Adipocyte (in vitro differentiated cells): ENCODE results near the gene TAF10.

Source experiments
- DNase-seq: peaks from one replicate; pipeline ENCODE4 v3.0.0-alpha.2; 2015; ENCODE audit warnings: low read depth
- H3K27me3 ChIP-seq: replicated peaks from 2 replicates; pipeline ENCODE4 v1.7.0; 2013; ENCODE audit warnings: mild to moderate bottlenecking, low read length, moderate library complexity; ENCODE audit not compliant: control insufficient read depth, insufficient read depth
- H3K36me3 ChIP-seq: 2 replicates; pipeline ENCODE4 v1.7.0; 2013; ENCODE audit warnings: low read length, mild to moderate bottlenecking, moderate library complexity; ENCODE audit not compliant: control insufficient read depth, insufficient read depth, severe bottlenecking
- H3K4me1 ChIP-seq: 2 replicates; pipeline ENCODE4 v1.7.0; 2013; ENCODE audit warnings: mild to moderate bottlenecking, low read length, moderate library complexity; ENCODE audit not compliant: control insufficient read depth, insufficient read depth
- H3K4me3 ChIP-seq: 2 replicates; pipeline ENCODE4 v1.7.0; 2013; ENCODE audit warnings: mild to moderate bottlenecking, low read length, moderate library complexity
- H3K9ac ChIP-seq: 2 replicates; pipeline ENCODE4 v1.7.0; 2013; ENCODE audit warnings: mild to moderate bottlenecking, low read length, moderate library complexity
- H3K9me3 ChIP-seq: 2 replicates; pipeline ENCODE4 v1.7.0; 2013; ENCODE audit warnings: mild to moderate bottlenecking, low read length, moderate library complexity; ENCODE audit not compliant: control insufficient read depth

The TAF10 gene

DNA sequence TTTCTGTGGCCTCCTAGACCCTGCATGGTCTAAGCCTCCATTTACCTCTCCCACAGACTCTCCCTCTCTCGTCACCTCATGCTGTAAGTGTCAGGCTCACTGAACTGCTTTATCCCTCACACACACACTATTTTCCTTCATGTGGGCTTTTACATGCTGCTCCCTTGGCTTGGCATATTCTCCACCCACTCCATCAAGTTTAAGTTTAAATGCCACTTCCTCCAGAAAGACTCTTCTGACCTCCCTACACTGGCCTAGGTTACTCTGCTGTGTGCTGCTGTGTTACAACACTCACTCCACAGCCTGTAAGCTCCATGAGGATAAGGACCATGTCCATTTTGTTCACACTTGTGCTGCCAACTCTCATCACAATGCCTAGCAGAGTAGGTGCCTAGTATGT, 41.1 kb upstream of the TAF10 start:
- Histone ChIP-seq H3K9me3 (no peaks in the 10 kb centered on the region), H3K36me3 (no peaks in the 10 kb centered on the region), H3K27me3 (peaks cover 46% of the 10 kb centered on the region), H3K9ac (no peak overlapping the region), H3K4me1 (no peaks in the 10 kb centered on the region), H3K4me3 (no peak overlapping the region)
- DNase-seq = no peak

DNA sequence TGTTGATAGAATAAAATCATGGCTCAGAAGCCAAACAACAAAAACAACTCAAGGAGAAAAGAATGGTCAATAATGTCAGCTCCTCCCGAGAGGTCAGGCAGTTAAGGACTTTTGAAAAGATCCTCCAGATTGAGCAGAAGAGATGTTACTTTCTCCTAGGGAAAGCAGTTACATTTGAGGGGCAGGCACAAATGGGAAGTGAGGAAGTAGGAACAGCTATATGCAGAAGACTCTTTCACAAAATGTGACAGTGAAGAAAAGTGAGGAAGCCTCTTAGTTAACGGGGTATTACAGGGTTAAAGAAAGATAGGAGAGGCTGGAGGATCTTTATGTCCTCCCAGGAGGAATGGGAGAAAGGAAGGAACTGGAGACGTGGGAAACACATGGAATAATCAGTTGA, 40.2 kb upstream of the TAF10 start:
- H3K9me3 ChIP-seq = no peaks in the 10 kb centered on the region
- peaks cover 46% of the 10 kb centered on the region for H3K27me3 ChIP-seq
- H3K9ac ChIP-seq = no peak overlapping the region
- H3K4me1 ChIP-seq = no peaks in the 10 kb centered on the region
- H3K36me3 ChIP-seq = no peaks in the 10 kb centered on the region
- no peak for DNase-seq
- H3K4me3 ChIP-seq = no peak overlapping the region

DNA sequence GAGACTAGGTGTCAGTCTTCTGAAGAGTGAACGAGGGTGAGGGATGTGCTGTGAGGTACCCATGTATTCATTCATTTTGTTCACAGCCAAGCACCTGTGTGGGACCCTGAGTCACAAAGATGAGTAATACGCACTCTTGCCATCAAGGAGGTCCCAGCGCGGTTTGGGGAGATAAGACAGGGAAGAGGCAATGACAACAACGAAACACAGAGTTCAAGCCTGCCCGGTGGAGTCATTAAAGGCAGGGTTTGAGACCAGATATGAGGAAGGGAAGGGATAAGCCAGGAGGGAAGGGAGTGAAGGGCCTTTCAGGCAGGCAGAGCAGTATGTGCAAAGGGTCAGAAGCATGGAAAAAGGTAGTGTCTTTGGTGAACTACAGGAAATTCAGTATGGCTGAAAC, 39.0 kb upstream of the TAF10 start:
- Histone ChIP-seq H3K36me3 (no peaks in the 10 kb centered on the region), H3K4me3 (no peak overlapping the region), H3K9me3 (no peaks in the 10 kb centered on the region), H3K27me3 (peaks cover 46% of the 10 kb centered on the region), H3K4me1 (peaks cover 9% of the 10 kb centered on the region), H3K9ac (no peak overlapping the region)
- no peak for DNase-seq

DNA sequence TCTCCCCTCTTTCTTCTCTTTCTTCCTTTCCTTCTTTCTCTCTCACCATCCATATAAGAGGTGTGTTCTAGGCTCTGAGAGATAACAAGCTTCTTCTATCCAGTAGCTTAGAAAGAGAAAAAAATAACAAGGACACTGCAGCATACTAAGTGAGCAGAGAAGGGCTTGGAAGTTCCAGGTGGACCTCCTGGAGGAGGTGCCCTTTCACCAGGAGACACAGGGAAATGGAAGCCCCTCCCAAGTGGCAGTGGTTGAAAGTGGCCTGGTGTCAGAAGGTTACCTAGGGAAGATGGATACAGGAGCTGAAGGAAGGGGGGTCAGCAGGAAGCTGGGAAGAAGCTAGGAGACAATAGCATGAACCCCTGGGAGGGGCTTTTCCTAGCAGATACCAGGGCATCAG, 38.1 kb upstream of the TAF10 start:
- no peaks in the 10 kb centered on the region for H3K36me3 ChIP-seq

DNA sequence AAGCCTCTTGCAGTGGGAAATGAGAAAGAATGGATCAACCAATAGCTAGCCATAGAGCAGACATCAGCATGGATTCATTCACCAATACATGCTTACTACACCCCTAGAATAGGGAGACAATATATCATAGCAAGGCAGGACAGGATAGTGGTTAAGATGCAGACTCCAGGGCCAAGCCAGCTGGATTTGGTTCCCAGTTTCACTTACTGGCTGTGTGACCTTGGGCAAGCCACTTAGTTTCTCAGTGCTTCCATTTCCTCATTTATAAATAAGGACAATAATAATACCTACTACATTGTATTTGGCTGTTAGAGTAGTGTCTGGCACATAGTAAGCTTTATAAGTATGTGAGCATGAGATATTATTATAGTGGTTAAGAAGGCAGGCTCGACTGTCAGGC, 36.5 kb upstream of the TAF10 start:
- H3K36me3 ChIP-seq = no peaks in the 10 kb centered on the region
- peaks cover 52% of the 10 kb centered on the region for H3K27me3 ChIP-seq
- H3K9ac ChIP-seq = no peak overlapping the region
- peaks cover 12% of the 10 kb centered on the region for H3K4me1 ChIP-seq
- DNase-seq = no peak
- H3K4me3 ChIP-seq = no peak overlapping the region
- no peaks in the 10 kb centered on the region for H3K9me3 ChIP-seq

More for the DNA sequence above, 38.1 kb upstream of the TAF10 start:
- no peaks in the 10 kb centered on the region for H3K9me3 ChIP-seq
- peaks cover 12% of the 10 kb centered on the region for H3K4me1 ChIP-seq
- peaks cover 52% of the 10 kb centered on the region for H3K27me3 ChIP-seq
- no peak for DNase-seq
- H3K4me3 ChIP-seq = no peak overlapping the region
- H3K9ac ChIP-seq = no peak overlapping the region

DNA sequence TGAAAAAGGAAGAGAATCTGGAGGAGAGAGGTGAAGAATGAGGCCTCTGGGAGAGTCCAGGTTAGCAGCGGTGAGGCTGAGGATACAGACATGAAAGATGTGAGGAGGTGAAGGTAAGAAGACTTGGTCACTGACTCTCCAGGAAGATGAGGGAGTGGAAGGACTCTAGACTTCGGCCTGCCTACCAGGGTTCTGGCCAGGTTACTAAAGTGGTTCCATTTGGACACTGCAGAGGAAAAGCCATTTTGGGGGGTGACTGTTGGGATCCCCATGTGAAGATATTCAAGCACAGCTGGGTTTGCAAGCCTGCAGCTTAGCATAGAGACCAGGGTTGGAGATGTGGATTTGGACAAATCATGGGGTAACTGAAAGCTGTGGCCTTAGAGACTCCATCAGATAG, 35.8 kb upstream of the TAF10 start:
- H3K9me3 ChIP-seq = no peaks in the 10 kb centered on the region
- no peaks in the 10 kb centered on the region for H3K36me3 ChIP-seq
- peaks cover 59% of the 10 kb centered on the region for H3K27me3 ChIP-seq
- peaks cover 12% of the 10 kb centered on the region for H3K4me1 ChIP-seq
- H3K4me3 ChIP-seq = no peak overlapping the region
- H3K9ac ChIP-seq = no peak overlapping the region
- no peak for DNase-seq

DNA sequence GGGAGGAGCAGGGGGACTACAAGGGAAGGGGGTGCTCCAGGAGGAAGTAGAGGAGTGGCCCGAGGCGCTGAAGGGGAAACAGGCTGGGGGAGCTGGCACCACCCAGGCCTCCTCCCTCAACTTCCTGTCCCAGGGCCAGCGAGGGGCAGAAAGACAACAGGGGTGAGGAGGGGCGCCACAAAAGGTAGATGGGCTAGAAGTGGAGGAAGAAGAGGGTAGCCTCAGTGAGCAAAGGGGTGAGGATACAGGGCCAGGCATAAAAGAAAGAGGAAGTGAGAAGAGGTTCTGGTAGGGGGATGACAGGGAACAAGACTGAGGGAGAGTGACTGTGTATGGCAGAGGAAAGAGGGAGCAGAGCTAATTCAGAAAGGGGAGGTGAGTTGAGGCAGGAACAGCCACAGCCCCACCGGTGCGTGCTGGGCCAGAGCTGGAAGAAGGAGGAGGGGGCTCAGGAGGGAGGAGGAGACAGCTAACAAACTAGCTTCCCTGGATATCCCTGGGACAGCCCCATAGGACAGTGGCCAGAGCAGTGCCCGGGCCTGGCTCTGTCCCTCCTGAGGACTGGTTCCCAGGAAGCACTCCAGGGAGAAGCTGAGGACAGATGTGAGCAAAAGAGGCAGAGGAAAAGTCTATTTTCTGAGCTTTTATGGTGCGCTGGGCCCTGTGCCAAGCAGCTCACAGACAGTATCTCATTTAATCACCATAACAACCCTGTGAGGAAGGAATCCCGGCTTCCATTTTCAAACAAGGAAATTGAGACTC, 35.1 kb upstream of the TAF10 start:
- DNase-seq = peak; percentile 50
- Histone ChIP-seq H3K36me3 (no peaks in the 10 kb centered on the region), H3K4me1 (peaks cover 12% of the 10 kb centered on the region), H3K27me3 (peaks cover 58% of the 10 kb centered on the region), H3K9me3 (no peaks in the 10 kb centered on the region), H3K4me3 (no peak overlapping the region), H3K9ac (no peak overlapping the region)

DNA sequence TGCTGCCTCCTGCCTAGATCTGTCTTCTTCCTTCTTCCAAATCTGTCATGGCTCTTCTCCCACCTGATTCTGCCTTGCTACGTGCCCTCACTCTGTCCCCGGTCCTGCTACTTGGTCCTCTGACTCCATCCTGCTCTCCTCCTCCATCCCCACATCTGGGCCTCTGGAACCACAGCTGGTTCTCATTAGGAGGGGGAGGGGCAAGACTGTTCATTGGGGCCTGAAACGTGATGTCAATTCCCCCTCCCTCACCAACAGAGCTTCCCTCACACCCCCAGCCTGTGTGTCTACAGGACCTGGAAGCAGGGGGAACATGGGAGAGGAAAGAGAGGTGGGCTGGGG, 34.5 kb upstream of the TAF10 start:
- H3K36me3 ChIP-seq = no peaks in the 10 kb centered on the region

DNA sequence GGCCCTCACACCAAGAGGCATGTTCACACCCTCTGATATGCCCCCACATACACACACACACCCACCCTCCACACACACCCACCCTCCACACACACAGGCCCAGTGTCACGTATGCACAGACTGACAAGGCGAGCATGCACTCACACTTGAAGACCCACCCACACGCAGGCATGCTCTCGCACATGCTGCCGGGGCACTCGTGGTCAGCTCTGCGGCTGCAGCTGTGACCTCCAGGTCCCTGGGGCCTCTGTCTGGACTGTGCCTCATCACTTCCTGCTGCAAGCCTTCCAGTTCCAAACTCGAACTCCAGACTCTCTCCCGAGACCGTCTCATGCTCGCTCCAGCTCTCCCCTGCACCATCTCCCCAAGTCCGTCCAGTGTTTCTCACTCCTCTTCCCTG, 34.1 kb upstream of the TAF10 start:
- H3K4me3 ChIP-seq = no peak overlapping the region
- peaks cover 54% of the 10 kb centered on the region for H3K27me3 ChIP-seq
- H3K9ac ChIP-seq = no peak overlapping the region
- H3K36me3 ChIP-seq = no peaks in the 10 kb centered on the region
- H3K4me1 ChIP-seq = peaks cover 12% of the 10 kb centered on the region
- no peaks in the 10 kb centered on the region for H3K9me3 ChIP-seq
- peak; percentile 61 for DNase-seq

More for the DNA sequence above, 34.5 kb upstream of the TAF10 start:
- Histone ChIP-seq H3K4me1 (peaks cover 12% of the 10 kb centered on the region), H3K9ac (no peak overlapping the region), H3K4me3 (no peak overlapping the region), H3K9me3 (no peaks in the 10 kb centered on the region), H3K27me3 (peaks cover 53% of the 10 kb centered on the region)
- peak; percentile 87 for DNase-seq

DNA sequence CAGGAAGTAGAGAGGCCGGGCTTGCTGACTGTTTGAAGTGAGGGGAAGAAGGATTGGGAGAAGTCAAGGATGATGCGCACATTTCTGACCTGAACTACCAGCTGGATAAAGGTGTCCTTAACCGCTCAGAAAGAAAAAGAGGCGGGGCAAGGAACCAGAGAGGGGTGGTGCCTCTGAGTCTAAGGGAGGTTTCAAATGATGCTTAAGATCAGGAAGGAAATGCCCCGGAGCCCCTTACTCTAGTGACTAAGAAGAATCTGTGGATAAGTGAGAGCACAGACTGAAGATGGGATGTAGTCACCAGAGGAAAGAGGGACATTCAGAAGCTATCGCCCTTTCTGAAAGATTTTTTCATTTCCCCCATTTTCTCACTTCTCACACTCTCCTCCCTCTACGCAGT, 30.9 kb upstream of the TAF10 start:
- H3K27me3 ChIP-seq = peaks cover 39% of the 10 kb centered on the region
- no peaks in the 10 kb centered on the region for H3K9me3 ChIP-seq
- H3K36me3 ChIP-seq = no peaks in the 10 kb centered on the region
- H3K9ac ChIP-seq = no peak overlapping the region
- peaks cover 18% of the 10 kb centered on the region for H3K4me1 ChIP-seq
- no peak overlapping the region for H3K4me3 ChIP-seq
- DNase-seq = no peak

DNA sequence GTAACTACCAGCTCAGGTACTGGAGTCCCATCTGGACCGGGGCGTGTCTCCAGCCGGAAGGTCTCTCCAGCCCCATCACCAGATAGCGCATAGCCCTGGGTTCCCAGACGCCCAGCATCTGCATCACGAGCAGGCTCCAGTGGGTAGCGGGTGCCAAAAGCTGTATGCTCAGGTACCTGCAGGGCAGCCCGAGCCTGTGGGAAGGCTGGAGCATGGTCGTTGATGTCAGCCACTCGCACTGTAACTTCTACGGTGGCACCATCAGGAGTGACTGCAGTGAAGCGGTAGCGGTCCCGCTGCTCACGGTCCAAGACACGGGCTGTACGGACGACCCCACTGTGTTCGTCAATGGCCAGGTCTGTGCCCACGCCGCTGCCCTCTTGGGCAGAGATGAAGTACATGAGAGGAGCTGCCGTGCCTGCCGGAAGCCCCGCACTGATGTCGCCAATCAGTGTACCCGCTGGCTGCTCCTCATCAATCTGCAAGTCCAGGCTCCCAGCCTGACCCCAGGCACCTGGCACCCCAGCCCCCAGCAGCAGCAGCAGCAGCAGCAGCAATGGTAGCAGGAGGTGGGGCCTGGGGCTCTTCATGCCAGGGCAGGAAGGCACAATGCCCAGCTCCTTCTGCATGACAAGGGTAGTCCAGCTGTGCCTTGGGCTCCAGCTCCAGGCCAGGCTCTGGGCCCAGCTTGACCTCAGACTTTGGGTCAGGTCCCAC, 29.1 kb upstream of the TAF10 start:
- H3K36me3 ChIP-seq = no peaks in the 10 kb centered on the region
- peaks cover 39% of the 10 kb centered on the region for H3K27me3 ChIP-seq
- no peaks in the 10 kb centered on the region for H3K9me3 ChIP-seq
- H3K4me1 ChIP-seq = peaks cover 17% of the 10 kb centered on the region
- DNase-seq = no peak
- H3K9ac ChIP-seq = no peak overlapping the region
- no peak overlapping the region for H3K4me3 ChIP-seq
